DND-41 (cell line): Measurements from ENCODE around the gene DNAH1.

ENCODE experiments used
- CTCF ChIP-seq: IDR thresholded peaks from 2 replicates; pipeline ENCODE4 v1.5.1; 2012; ENCODE audit warnings: borderline replicate concordance, low read length, moderate library complexity, mild to moderate bottlenecking; ENCODE audit not compliant: poor library complexity, severe bottlenecking; ENCODE audit errors: extremely low read depth
- EZH2 ChIP-seq: IDR thresholded peaks from 3 replicates; pipeline ENCODE4 v1.6.1; 2012; ENCODE audit warnings: borderline replicate concordance, low read depth, mild to moderate bottlenecking, moderate library complexity, low read length, inconsistent platforms; ENCODE audit not compliant: severe bottlenecking

- no peak for TF ChIP-seq CTCF
- no peak for TF ChIP-seq EZH2
Measured at GRCh38 chr3:52429031-52429430, 112.9 kb downstream of the DNAH1 start.
